Measurements from ENCODE around the gene DIP2B.

The DIP2B gene

DNA sequence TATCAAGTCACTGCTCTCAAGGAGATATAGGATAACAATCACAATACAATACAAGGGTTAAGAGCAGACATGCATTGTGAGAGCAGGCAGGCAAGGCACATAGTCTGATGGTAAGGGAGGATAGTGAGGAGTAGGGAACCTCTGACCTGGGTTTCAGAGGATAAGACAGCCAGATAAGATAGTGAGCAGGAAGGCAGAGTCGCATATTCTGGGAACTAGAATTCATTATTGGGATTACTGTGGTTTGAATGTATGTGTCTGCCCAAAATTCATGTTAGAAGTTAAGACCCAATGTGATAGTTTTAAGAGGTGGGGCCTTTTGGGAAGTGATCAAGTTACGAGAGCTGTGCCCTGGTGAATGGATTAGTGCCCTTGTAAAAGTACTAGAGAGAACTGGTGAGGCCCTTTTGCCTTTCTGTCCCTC, 244.7 kb downstream of the DIP2B start:
- intact Hi-C loops (cut with DNase I; ENCODE audit: low total_unique reads): no loop called here
- Histone ChIP-seq H3K27me3 (no peaks in the 10 kb centered on the region), H3K27ac (no peak overlapping the region), H3K4me1 (no peaks in the 10 kb centered on the region), H3K9me3 (no peaks in the 10 kb centered on the region), H3K36me3 (peaks cover 11 to 43% (median 33%) of the 10 kb centered on the region in 3 donors), H3K4me3 (no peak overlapping the region)
- no peak for DNase-seq
- TF ChIP-seq, protein P1, sequence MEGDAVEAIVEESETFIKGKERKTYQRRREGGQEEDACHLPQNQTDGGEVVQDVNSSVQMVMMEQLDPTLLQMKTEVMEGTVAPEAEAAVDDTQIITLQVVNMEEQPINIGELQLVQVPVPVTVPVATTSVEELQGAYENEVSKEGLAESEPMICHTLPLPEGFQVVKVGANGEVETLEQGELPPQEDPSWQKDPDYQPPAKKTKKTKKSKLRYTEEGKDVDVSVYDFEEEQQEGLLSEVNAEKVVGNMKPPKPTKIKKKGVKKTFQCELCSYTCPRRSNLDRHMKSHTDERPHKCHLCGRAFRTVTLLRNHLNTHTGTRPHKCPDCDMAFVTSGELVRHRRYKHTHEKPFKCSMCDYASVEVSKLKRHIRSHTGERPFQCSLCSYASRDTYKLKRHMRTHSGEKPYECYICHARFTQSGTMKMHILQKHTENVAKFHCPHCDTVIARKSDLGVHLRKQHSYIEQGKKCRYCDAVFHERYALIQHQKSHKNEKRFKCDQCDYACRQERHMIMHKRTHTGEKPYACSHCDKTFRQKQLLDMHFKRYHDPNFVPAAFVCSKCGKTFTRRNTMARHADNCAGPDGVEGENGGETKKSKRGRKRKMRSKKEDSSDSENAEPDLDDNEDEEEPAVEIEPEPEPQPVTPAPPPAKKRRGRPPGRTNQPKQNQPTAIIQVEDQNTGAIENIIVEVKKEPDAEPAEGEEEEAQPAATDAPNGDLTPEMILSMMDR (IDR thresholded peaks at IDR 0.05): no peak

GRCh38 chr12:50750366-50750765, 245.6 kb downstream of the DIP2B start:
- DNase-seq: no peak
- no peaks in the 10 kb centered on the region for H3K27me3 ChIP-seq
- TF ChIP-seq, protein P1 (IDR thresholded peaks at IDR 0.05): no peak
- no peak overlapping the region for H3K27ac ChIP-seq
- H3K36me3 ChIP-seq: peaks cover 5 to 34% (median 24%) of the 10 kb centered on the region in 3 donors
- intact Hi-C loops (cut with DNase I; ENCODE audit: low total_unique reads): no loop called here
- no peaks in the 10 kb centered on the region for H3K9me3 ChIP-seq
- no peaks in the 10 kb centered on the region for H3K4me1 ChIP-seq
- no peak overlapping the region for H3K4me3 ChIP-seq

DNA sequence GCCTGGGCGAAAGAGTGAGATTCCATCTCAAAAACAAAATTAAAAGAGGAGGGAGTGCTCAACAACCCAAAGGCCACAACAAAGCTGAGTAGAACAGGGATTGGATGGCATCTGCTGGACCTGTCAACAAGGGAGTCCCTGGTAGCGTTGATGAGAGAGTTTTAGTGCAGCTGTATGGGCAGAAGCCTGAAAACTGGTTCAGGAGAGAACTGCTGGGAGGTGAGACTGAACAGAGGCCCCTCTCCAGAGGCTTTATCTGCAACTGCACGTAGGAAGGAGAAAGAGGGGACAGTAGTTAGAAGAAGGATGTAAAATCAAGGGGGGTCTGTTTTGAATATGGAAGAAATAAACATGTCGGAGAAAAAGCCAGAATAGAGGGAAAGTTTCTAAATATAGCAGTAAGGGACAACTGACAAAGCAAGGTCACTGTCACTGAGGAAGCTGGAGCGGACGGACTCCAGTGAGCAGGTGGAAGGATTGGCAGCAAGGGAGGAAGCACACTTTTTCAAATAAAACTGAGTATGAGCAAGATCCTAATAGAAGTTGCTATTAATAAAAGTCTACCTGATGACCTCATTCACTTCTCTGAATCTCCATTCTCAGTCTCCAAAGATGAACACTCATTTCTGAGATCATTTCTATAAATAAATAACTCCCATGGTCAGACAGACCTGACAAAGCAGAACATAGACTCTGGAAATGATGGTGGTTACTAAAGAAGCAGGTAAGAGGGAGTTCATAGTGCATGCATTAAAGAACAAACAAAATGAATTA, 247.3 kb downstream of the DIP2B start:
- Histone ChIP-seq H3K4me1 (no peaks in the 10 kb centered on the region), H3K4me3 (no peak overlapping the region), H3K36me3 (peaks cover 5 to 19% (median 9%) of the 10 kb centered on the region in 3 donors), H3K27me3 (no peaks in the 10 kb centered on the region), H3K9me3 (no peaks in the 10 kb centered on the region), H3K27ac (no peak overlapping the region)
- TF ChIP-seq, protein P1 (IDR thresholded peaks at IDR 0.05): no peak
- intact Hi-C loops (cut with DNase I; ENCODE audit: low total_unique reads): no loop called here
- no peak for DNase-seq

GRCh38 chr12:50753232-50753769, 248.5 kb downstream of the DIP2B start:
- Histone ChIP-seq H3K4me3 (no peak overlapping the region), H3K27me3 (no peaks in the 10 kb centered on the region), H3K27ac (no peak overlapping the region), H3K36me3 (peaks cover 0 to 9% (median 0%) of the 10 kb centered on the region in 3 donors), H3K4me1 (no peaks in the 10 kb centered on the region), H3K9me3 (no peaks in the 10 kb centered on the region)
- intact Hi-C loops (cut with DNase I; ENCODE audit: low total_unique reads): no loop called here
- no peak for DNase-seq
- TF ChIP-seq, protein P1 (IDR thresholded peaks at IDR 0.05): no peak

DNA sequence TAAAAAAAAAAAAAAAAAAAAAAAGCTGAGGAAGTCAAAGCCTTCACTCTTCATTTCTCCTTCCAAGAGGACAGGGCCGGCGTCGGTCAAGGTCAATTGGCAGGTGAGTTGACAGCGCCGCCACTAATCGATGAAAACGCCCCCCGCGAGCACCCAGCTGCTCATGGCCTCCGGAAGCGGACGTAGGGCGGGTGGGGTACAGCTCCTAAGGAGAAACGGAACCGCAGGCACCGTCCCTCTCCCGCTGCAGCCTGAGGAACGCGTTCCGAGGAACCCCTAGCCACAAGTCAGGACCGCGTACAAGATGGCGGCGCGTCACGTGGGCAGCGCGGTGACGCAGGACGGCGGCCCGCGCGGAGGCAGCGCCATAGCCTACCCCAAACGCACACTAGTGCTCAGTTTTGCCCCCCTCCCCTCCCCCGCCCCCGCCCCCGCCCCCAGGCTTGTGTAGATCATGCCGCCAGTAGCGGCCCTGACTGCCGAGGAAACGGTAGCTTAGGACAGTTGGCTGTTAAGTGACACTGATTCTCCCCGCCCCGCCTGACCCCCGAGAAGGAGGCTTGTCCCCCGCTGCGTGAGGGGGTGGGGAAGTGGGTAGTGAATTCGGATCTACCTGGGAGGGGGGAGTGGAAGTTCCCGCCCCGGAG, 259.0 kb downstream of the DIP2B start, which contains the start of gene ATF1:
TSS of gene ATF1 (plus strand) at position 463 of the 647 bp plus-strand sequence. CDS start 16,045 bp downstream, outside the sequence.
- Histone ChIP-seq H3K4me1 (peaks cover 0 to 42% (median 24%) of the 10 kb centered on the region in 4 donors), H3K36me3 (no peaks in the 10 kb centered on the region), H3K4me3 (peak within 1 kb of the TSS; percentile 82 to 98), H3K27ac (peak within 1 kb of the TSS; percentile 92 to 98), H3K9me3 (no peaks in the 10 kb centered on the region), H3K27me3 (no peaks in the 10 kb centered on the region)
- intact Hi-C loops (cut with DNase I; ENCODE audit: low total_unique reads): loop anchor here (5.0 kb wide), 1 partner anchor 159 kb away; no protein-coding TSS in a partner anchor
- peak; percentile 90 to 94 for DNase-seq
- TF ChIP-seq, protein P1 (IDR thresholded peaks at IDR 0.05): peak in 1 of 2 experiments; percentile 19

Data from tibial artery (tissue), 4 donors.